DND-41 (cell line): ENCODE data around the gene COL4A2.

Source experiments
- CTCF ChIP-seq: IDR thresholded peaks from 2 replicates; pipeline ENCODE4 v1.5.1; 2012; ENCODE audit warnings: borderline replicate concordance, low read length, moderate library complexity, mild to moderate bottlenecking; ENCODE audit not compliant: poor library complexity, severe bottlenecking; ENCODE audit errors: extremely low read depth
- EZH2 ChIP-seq: IDR thresholded peaks from 3 replicates; pipeline ENCODE4 v1.6.1; 2012; ENCODE audit warnings: borderline replicate concordance, low read depth, mild to moderate bottlenecking, moderate library complexity, low read length, inconsistent platforms; ENCODE audit not compliant: severe bottlenecking

GRCh38 chr13:110522721-110523120 lies 215.6 kb downstream of the COL4A2 start:
- TF ChIP-seq CTCF (no peak), EZH2 (no peak)
